Fibroblast of villous mesenchyme (primary cell): Measurements from ENCODE around the gene MPHOSPH10. TPM values are rescaled to one million over a fixed set of nuclear protein-coding genes. Genes with fewer than 3 reads are reported as not detected.
"Not testable (repeated sequence)": the region's sequence is repeated elsewhere in the genome, so short reads cannot be mapped to it uniquely, and the experiment has no call there.

Source experiments
- DNase-seq: peaks from one replicate; pipeline ENCODE4 v3.0.0-alpha.2; 2010; ENCODE audit warnings: low read depth
- H3K4me3 ChIP-seq: 2 replicates; pipeline ENCODE4 v1.5.1; 2011; ENCODE audit warnings: low read depth, mild to moderate bottlenecking, low read length
- total RNA-seq: library from RNA; depleted of rRNA; stranded (reverse); fragments of >200 nt; gene quantifications from 2 replicates; pipeline ENCODE4 v1.2.3, GENCODE V29; 2012
- TF ChIP-seq, protein P1 (sequence below): IDR thresholded peaks from 2 replicates; pipeline ENCODE4 v1.5.1; 2012; ENCODE audit warnings: low read depth, mild to moderate bottlenecking, low read length; ENCODE audit not compliant: insufficient read depth

MPHOSPH10 gene
- total RNA-seq, 1 donor, result 18.1 TPM

DNA sequence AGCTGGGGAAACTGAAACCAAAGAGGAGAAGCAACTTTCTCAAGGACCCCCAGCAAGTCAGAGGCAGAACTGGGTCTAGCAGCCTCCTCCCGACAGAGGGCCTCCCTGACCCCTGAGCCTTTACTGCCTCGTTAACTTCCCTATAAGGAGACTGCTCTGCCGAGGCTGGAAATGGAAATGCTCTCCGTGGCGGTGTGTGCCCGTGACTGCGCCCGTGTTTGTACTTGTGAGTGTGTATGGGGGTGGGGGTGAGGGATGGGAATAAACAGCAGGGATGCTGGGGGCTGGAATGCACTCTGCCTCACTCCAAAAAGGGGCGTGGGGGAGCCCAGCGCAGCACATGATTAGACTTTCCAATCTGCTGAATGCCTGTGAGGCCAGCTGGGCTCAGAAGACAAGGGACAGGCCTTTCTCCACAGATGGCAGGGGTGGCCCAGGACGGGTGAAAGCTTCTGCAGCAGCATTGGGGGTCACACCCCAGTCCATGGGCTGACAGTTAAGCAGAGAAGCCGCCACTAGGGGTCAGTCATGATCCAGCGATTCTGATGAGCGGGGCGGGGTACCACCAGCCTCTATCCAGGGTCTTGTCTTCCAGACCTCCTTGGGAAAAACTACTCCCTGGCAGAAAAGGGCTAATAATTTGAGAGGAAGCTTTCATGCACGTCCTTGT lies 26.8 kb downstream of the MPHOSPH10 start:
- TF ChIP-seq, protein P1, sequence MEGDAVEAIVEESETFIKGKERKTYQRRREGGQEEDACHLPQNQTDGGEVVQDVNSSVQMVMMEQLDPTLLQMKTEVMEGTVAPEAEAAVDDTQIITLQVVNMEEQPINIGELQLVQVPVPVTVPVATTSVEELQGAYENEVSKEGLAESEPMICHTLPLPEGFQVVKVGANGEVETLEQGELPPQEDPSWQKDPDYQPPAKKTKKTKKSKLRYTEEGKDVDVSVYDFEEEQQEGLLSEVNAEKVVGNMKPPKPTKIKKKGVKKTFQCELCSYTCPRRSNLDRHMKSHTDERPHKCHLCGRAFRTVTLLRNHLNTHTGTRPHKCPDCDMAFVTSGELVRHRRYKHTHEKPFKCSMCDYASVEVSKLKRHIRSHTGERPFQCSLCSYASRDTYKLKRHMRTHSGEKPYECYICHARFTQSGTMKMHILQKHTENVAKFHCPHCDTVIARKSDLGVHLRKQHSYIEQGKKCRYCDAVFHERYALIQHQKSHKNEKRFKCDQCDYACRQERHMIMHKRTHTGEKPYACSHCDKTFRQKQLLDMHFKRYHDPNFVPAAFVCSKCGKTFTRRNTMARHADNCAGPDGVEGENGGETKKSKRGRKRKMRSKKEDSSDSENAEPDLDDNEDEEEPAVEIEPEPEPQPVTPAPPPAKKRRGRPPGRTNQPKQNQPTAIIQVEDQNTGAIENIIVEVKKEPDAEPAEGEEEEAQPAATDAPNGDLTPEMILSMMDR, result peak; percentile 66
- peak overlapping the region; percentile 41 for H3K4me3 ChIP-seq
- DNase-seq, result peak; percentile 25

DNA sequence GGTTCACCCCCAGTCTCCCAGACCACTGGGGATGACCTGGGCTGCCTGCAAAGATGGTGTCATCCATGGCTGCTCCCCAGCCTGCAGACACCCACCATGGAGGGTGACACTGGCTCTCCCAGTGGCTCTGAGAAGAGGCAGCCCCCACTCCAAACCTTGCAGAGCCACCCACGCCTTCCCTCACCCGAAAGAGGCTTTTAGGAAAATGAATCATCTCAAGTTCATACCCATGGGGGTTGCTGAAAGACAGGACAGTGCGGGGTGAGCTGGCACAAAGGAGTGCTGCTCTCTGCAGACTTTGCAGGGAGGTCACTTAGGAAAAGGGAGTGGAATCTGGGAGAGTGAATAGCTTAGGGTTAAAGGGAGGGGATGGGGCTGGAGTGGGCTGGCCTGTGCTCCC lies 36.4 kb downstream of the MPHOSPH10 start:
- H3K4me3 ChIP-seq, result no peak overlapping the region
- no peak for DNase-seq
- TF ChIP-seq, protein P1, result no peak

DNA sequence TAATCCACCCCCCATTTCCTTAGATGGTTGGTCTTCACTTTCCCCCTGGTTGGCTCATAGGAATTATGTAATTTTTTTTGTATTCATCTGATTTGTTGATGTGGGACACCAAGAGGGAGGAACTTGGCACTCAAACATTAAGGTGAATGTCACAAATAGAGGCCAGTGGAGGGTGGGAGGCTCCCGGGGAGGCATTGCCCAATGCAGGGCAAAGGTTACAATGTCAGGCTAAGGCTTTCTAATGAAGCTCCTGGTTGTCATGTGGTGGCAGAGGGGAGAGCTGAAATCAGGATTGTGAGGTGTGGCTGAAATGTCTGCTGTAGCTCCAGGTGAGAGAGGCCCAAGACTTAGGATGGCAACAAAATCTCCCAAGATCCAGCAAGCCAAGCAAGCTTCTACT lies 42.7 kb downstream of the MPHOSPH10 start:
- TF ChIP-seq, protein P1, result no peak
- DNase-seq, result no peak
- no peak overlapping the region for H3K4me3 ChIP-seq

DNA sequence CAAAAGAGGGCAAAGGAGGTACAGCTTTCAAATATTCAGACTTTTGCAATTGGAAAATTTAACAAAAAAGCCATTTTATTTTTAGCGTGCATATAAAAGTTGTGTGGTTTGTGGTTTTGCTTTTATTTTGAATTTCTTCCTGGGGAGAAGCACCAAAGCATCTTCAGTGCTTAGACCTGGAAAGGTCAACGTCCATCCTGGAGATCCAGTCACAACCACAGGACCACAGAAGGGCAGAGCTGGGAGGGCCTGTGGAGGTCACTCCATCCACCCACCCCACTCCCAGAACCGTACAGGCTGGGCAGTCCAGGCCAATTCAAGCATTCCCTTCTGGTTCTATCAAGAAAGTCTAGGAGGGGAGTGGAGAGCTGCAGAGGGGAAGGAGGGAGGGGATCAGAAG lies 43.8 kb downstream of the MPHOSPH10 start:
- TF ChIP-seq, protein P1, result no peak
- DNase-seq, result no peak
- no peak overlapping the region for H3K4me3 ChIP-seq

DNA sequence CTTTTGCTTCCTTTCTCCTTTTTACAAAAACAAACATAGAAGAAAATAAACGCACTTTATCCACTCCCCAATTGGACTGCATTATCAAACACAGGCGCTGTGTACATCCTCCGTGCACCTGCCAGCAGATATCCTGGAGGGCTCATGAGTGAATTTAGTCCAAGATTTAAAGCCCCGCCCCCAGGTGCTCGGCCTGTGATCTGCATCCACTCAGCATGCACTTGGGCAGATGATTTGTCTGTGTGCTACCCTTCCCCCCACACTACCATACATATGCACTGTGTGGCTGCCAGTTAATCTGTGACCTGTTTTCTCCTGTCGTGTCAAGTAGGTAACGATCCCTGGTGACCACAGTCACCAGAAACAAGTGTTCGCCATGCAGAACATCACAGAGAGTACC lies 48.4 kb downstream of the MPHOSPH10 start:
- H3K4me3 ChIP-seq, DNase-seq: not testable (repeated sequence)

DNA sequence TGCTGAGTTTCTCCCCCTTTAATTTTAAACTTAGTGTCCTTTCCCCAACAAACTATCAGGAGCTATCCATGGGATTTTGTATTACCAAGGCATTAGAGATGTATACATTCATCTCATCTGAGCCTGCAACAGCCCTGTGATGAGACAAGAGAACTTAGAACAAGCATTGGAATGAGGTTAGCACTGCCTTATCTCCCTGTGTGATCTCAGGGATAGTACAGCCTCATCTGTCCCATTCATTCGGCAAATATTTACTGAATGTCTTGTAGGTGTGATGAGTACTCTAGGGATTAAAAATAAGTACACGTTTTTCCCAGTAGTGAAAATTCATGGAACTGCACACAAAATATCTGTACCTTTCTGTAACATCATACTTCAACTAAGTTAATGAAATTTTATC lies 50.9 kb downstream of the MPHOSPH10 start:
- TF ChIP-seq, protein P1, result no peak
- DNase-seq, result no peak
- H3K4me3 ChIP-seq, result no peak overlapping the region

DNA sequence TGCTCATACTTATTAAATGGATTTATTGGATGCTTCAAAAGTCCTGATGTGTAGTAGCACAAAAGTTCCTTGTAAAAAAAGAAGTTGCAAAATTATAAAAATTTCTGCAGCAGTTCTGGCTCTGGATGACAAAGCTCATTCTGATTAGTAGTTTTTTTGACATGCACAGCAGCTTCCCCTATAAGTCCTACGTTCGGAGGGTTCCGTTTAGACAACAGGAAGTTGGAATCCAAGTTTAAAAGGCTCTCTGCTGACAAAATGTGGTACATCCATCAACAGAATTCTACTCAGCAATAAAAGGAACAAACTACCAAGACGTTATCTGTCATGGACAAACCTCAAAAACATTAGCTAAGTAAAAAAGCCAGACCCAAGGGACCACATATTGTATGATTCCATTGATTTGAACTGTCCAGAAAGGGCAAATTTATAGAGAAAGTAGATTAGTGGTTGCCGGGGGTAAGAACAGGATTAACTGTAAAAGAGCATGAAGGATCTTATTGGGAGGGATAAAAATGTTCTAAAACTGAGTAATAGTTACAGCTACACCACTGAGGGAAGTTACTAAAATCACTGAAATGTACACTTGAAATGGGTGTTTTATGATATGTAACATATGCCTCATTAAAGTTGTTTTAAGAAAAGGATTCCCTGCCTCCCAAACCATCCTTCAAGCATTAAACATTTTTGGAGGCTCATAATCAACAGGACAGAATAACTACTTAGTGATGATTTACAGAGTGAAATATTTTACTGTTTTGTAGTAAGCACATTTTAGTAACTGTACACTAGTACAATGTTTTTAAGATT lies 53.1 kb downstream of the MPHOSPH10 start:
- H3K4me3 ChIP-seq, result not testable (repeated sequence)
- peak; percentile 44 for DNase-seq

DNA sequence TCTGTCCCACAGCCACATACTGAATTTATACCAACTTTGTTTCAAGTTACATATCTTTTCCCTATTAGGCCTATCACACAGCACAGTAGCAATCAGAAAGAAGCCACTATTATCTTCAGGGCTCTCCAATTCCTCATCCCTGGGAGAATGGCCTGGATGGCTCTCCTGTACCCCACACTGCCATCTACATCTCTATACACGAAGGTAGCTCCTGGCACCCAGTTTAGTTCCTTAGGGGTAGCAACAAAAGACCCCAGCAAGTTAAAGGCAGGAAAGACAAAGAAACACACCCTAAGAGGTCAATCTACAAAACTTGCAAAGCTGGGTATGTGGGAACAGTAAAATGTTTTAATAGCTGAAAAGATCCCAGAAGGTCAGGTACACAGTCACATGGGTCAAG lies 56.5 kb downstream of the MPHOSPH10 start:
- no peak for DNase-seq
- TF ChIP-seq, protein P1, result no peak
- H3K4me3 ChIP-seq, result no peak overlapping the region
